Fibroblast of lung (primary cell): ENCODE results near the gene METAP1D. TPM values are rescaled to one million over a fixed set of nuclear protein-coding genes. Genes with fewer than 3 reads are reported as not detected.

Experiments used
- DNase-seq, 2 donors: peaks; one replicate each; pipeline versions ENCODE4 v3.0.0 to v3.0.0-alpha.2; 2010; ENCODE audit warnings: low read depth in 2 of 2
- H2AFZ ChIP-seq: 2 replicates; pipeline ENCODE4 v1.5.1; 2012; ENCODE audit warnings: low read length, control low read depth, inconsistent platforms
- H3K27ac ChIP-seq: 2 replicates; pipeline ENCODE4 v1.5.1; 2011; ENCODE audit warnings: low read length, control low read depth; ENCODE audit not compliant: insufficient read depth
- H3K27me3 ChIP-seq: 2 replicates; pipeline ENCODE4 v1.5.1; 2011; ENCODE audit warnings: mild to moderate bottlenecking, low read length; ENCODE audit not compliant: control insufficient read depth, insufficient read depth
- H3K36me3 ChIP-seq: 2 replicates; pipeline ENCODE4 v1.5.1; 2011; ENCODE audit warnings: low read length; ENCODE audit not compliant: control insufficient read depth, insufficient read depth
- H3K4me1 ChIP-seq: 2 replicates; pipeline ENCODE4 v1.5.1; 2011; ENCODE audit warnings: low read length; ENCODE audit not compliant: control insufficient read depth, insufficient read depth; ENCODE audit errors: extremely low read depth
- H3K4me2 ChIP-seq: 2 replicates; pipeline ENCODE4 v1.5.1; 2011; ENCODE audit warnings: low read length, control low read depth; ENCODE audit not compliant: insufficient read depth; ENCODE audit errors: extremely low read depth
- H3K4me3 ChIP-seq, 4 experiments: fragments of 200-600 bp in 1 of 4; sonication (generic) in 1 of 4; replicated peaks in 1 of 4; 2 replicates each; pipeline ENCODE4 v1.5.1; 2011 to 2016; ENCODE audit warnings: low read length in 4 of 4, low read depth in 3 of 4, mild to moderate bottlenecking in 3 of 4, control low read depth in 2 of 4, inconsistent platforms in 1 of 4, mixed read lengths in 1 of 4; ENCODE audit not compliant: insufficient read depth in 1 of 4; ENCODE audit errors: control extremely low read depth in 1 of 4
- H3K79me2 ChIP-seq: 2 replicates; pipeline ENCODE4 v1.5.1; 2012; ENCODE audit warnings: mild to moderate bottlenecking, low read length, inconsistent platforms; ENCODE audit not compliant: control insufficient read depth, insufficient read depth
- H3K9ac ChIP-seq: 2 replicates; pipeline ENCODE4 v1.5.1; 2011; ENCODE audit warnings: mild to moderate bottlenecking, low read length, control low read depth; ENCODE audit not compliant: insufficient read depth
- H3K9me3 ChIP-seq: 2 replicates; pipeline ENCODE4 v1.5.1; 2012; ENCODE audit warnings: low read depth, low read length; ENCODE audit not compliant: control insufficient read depth, insufficient read depth
- H4K20me1 ChIP-seq: 2 replicates; pipeline ENCODE4 v1.5.1; 2011; ENCODE audit warnings: low read length; ENCODE audit not compliant: control insufficient read depth, insufficient read depth; ENCODE audit errors: extremely low read depth
- EZH2 ChIP-seq: IDR thresholded peaks from 2 replicates; pipeline ENCODE4 v1.5.1; 2012; ENCODE audit warnings: low read length, control low read depth, mild to moderate bottlenecking; ENCODE audit errors: missing control alignments
- polyA plus RNA-seq, 2 donors: library from polyadenylated mRNA; depleted of rRNA in 1 of 2; stranded (reverse) in 1 of 2; unstranded in 1 of 2; fragments of >200 nt; gene quantifications; 2 replicates each; pipeline ENCODE4 v1.2.1, GENCODE V29; 2011 to 2012; ENCODE audit warnings: missing spikeins in 1 of 2
- total RNA-seq: library from RNA; depleted of rRNA; stranded (reverse); fragments of >200 nt; gene quantifications from 2 replicates; pipeline ENCODE4 v1.2.1, GENCODE V29; 2014
- TF ChIP-seq, protein P1 (sequence below), 2 donors: IDR thresholded peaks in 1 of 2; conservative IDR thresholded peaks in 1 of 2; 1 replicate in 1 of 2; 2 replicates in 1 of 2; pipeline ENCODE4 v1.5.1; 2011 to 2012; ENCODE audit warnings: low read length in 2 of 2, control low read depth in 1 of 2, inconsistent platforms in 1 of 2, low read depth in 1 of 2, mild to moderate bottlenecking in 1 of 2

Gene METAP1D
- total and polyA plus RNA-seq, 2 donors (not counting 1 experiment from before 2014, with no cell fraction given), result 6.7 to 6.8 TPM

GRCh38 chr2:171966235-171966634 is 33.5 kb upstream of the METAP1D start:
- Histone ChIP-seq H2AFZ (no peak overlapping the region), H3K4me3 (no peak overlapping the region), H4K20me1 (no peaks in the 10 kb centered on the region), H3K4me1 (no peaks in the 10 kb centered on the region), H3K36me3 (no peaks in the 10 kb centered on the region), H3K4me2 (no peak overlapping the region), H3K27me3 (no peaks in the 10 kb centered on the region), H3K79me2 (no peaks in the 10 kb centered on the region), H3K9ac (no peak overlapping the region), H3K27ac (no peak overlapping the region), H3K9me3 (no peaks in the 10 kb centered on the region)
- no peak for TF ChIP-seq EZH2
- TF ChIP-seq, protein P1, sequence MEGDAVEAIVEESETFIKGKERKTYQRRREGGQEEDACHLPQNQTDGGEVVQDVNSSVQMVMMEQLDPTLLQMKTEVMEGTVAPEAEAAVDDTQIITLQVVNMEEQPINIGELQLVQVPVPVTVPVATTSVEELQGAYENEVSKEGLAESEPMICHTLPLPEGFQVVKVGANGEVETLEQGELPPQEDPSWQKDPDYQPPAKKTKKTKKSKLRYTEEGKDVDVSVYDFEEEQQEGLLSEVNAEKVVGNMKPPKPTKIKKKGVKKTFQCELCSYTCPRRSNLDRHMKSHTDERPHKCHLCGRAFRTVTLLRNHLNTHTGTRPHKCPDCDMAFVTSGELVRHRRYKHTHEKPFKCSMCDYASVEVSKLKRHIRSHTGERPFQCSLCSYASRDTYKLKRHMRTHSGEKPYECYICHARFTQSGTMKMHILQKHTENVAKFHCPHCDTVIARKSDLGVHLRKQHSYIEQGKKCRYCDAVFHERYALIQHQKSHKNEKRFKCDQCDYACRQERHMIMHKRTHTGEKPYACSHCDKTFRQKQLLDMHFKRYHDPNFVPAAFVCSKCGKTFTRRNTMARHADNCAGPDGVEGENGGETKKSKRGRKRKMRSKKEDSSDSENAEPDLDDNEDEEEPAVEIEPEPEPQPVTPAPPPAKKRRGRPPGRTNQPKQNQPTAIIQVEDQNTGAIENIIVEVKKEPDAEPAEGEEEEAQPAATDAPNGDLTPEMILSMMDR (conservative IDR thresholded peaks at IDR 0.05 in 1 of 2, IDR thresholded peaks at IDR 0.05 in 1 of 2; ENCODE audit: low read depth in 1 of 2, low read length in 2 of 2), result no peak
- DNase-seq, result no peak

- no peak for TF ChIP-seq EZH2
- TF ChIP-seq, protein P1 (conservative IDR thresholded peaks at IDR 0.05 in 1 of 2, IDR thresholded peaks at IDR 0.05 in 1 of 2; ENCODE audit: low read depth in 1 of 2, low read length in 2 of 2), result no peak
- Histone ChIP-seq H3K4me2 (no peak overlapping the region), H3K27ac (no peak overlapping the region), H3K36me3 (no peaks in the 10 kb centered on the region), H3K79me2 (no peaks in the 10 kb centered on the region), H3K4me3 (no peak overlapping the region), H3K9me3 (no peaks in the 10 kb centered on the region), H4K20me1 (no peaks in the 10 kb centered on the region), H3K4me1 (no peaks in the 10 kb centered on the region), H3K27me3 (no peaks in the 10 kb centered on the region), H2AFZ (no peak overlapping the region), H3K9ac (no peak overlapping the region)
- DNase-seq, result no peak
Measured at GRCh38 chr2:171966688-171967087, 33.1 kb upstream of the METAP1D start.

GRCh38 chr2:171968509-171968908 is 31.2 kb upstream of the METAP1D start:
- Histone ChIP-seq H3K4me3 (no peak overlapping the region), H2AFZ (no peak overlapping the region), H3K9me3 (no peaks in the 10 kb centered on the region), H3K36me3 (no peaks in the 10 kb centered on the region), H3K4me2 (no peak overlapping the region), H3K79me2 (no peaks in the 10 kb centered on the region), H3K4me1 (no peaks in the 10 kb centered on the region), H3K9ac (no peak overlapping the region), H4K20me1 (no peaks in the 10 kb centered on the region), H3K27me3 (no peaks in the 10 kb centered on the region), H3K27ac (no peak overlapping the region)
- TF ChIP-seq EZH2, result no peak
- TF ChIP-seq, protein P1 (conservative IDR thresholded peaks at IDR 0.05 in 1 of 2, IDR thresholded peaks at IDR 0.05 in 1 of 2; ENCODE audit: low read depth in 1 of 2, low read length in 2 of 2), result no peak
- DNase-seq, result no peak
